Activated naive CD4-positive, alpha-beta T cell treated with anti-CD3 and anti-CD28 coated beads, Interleukin-2, amount 50 U/mL, for 24 hours (primary cell): ENCODE results near the gene CFAP69.
"Not testable (repeated sequence)": the region's sequence is repeated elsewhere in the genome, so short reads cannot be mapped to it uniquely, and the experiment has no call there.

Experiments
- H3K27ac Mint-ChIP-seq: one replicate; pipeline ENCODE4 v1.8.0; 2021; ENCODE audit warnings: mild to moderate bottlenecking, mixed read lengths
- H3K27me3 Mint-ChIP-seq: one replicate; pipeline ENCODE4 v1.8.0; 2021; ENCODE audit warnings: mixed read lengths
- H3K36me3 Mint-ChIP-seq: one replicate; pipeline ENCODE4 v1.8.0; 2021; ENCODE audit warnings: mixed read lengths
- H3K4me1 Mint-ChIP-seq: one replicate; pipeline ENCODE4 v1.8.0; 2021; ENCODE audit warnings: mixed read lengths
- H3K4me3 Mint-ChIP-seq: one replicate; pipeline ENCODE4 v1.8.0; 2021; ENCODE audit warnings: mild to moderate bottlenecking, mixed read lengths
- H3K9me3 Mint-ChIP-seq: one replicate; pipeline ENCODE4 v1.8.0; 2021; ENCODE audit warnings: mixed read lengths

The CFAP69 gene

DNA sequence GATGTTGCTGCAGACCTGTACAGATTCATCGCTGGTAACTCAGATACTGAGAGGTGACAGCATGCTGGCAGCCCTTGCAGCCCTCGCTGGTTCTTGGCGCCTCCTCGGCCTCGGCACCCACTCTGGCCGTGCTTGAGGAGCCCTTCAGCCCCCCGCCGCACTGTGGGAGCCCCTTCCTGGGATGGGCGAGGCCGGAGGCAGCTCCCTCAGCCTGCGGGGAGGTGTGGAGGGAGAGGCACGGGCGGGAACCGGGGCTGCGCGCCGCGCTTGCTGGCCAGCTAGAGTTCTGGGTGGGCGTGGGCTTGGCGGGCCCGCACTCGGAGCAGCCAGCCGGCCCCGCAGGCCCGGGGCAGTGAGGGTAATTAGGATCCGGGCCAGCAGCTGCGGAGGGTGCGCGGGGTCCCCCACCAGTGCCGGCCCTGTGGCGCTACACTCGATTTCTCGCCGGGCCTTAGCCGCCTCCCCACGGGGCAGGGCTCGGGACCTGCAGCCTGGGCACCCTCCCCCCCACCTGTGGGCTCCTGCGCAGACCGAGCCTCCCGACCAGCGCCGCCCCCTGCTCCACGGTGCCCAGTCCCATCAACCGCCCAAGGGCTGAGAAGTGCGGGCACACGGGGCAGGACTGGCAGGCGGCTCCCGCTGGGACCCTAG is 89.3 kb downstream of the CFAP69 start:
- peaks cover 5% of the 10 kb centered on the region for H3K27me3 Mint-ChIP-seq
- no peaks in the 10 kb centered on the region for H3K9me3 Mint-ChIP-seq
- no peaks in the 10 kb centered on the region for H3K4me1 Mint-ChIP-seq
- no peak overlapping the region for H3K4me3 Mint-ChIP-seq
- H3K36me3 Mint-ChIP-seq = no peaks in the 10 kb centered on the region
- no peak overlapping the region for H3K27ac Mint-ChIP-seq

DNA sequence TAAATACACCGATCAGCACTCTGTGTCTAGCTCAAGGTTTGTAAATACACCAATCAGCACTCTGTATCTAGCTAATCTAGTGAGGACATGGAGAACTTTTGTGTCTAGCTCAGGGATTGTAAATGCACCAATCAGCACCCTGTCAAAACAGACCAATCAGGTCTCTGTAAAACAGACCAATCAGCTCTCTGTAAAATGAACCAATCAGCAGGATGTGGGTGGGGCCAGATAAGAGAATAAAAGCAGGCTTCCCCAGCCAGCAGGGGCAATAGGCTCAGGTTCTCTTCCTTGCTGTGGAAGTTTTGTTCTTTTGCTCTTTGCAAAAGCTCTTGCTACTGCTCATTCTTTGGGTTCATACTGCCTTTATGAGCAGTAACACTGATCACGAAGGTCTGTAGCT is 90.0 kb downstream of the CFAP69 start:
- H3K4me1 Mint-ChIP-seq, H3K4me3 Mint-ChIP-seq, H3K27ac Mint-ChIP-seq, H3K27me3 Mint-ChIP-seq, H3K9me3 Mint-ChIP-seq, H3K36me3 Mint-ChIP-seq: not testable (repeated sequence)

DNA sequence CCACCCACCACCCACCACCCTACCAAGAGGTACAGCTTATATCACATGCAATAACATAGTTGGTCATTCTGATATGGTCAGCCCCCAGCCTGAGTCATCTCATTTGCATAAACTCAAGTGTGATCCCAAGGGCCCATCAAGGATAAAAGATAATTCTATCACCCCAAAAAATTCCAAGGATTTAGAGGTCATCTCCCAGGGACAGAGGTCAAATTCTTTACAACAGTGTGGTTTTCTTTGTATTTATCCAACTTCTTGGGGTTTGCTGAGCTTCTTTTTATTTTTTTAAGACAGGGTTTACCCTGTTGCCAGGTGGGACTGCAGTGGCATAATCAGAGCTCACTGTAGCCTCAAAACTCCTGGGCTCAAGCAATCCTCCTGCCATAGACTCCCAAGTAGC is 92.1 kb downstream of the CFAP69 start:
- no peaks in the 10 kb centered on the region for H3K9me3 Mint-ChIP-seq
- H3K4me1 Mint-ChIP-seq = no peaks in the 10 kb centered on the region
- H3K36me3 Mint-ChIP-seq = no peaks in the 10 kb centered on the region
- no peak overlapping the region for H3K4me3 Mint-ChIP-seq
- peaks cover 3% of the 10 kb centered on the region for H3K27me3 Mint-ChIP-seq
- no peak overlapping the region for H3K27ac Mint-ChIP-seq

DNA sequence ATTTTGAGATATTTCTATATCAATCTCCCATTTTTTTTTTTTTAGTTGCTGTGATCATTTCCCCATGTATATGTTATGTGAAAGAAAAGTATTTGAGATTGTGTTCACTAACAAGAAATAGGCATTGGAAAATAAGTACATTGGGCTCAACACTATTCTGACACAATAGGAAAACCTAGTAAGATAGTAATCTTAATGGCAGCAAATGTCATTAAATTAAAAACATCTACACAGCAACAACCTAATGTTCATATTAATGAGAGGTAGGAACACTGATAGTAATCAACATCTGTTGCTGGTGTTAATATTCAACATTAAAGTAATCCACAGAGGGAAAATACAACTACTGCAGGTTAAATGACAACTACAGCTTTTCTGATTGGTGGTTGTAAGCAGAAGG is 100.0 kb downstream of the CFAP69 start:
- Mint-ChIP-seq H3K4me1 (peaks cover 43% of the 10 kb centered on the region), H3K4me3 (peak overlapping the region; percentile 97), H3K36me3 (peaks cover 8% of the 10 kb centered on the region), H3K27ac (peak overlapping the region; percentile 97), H3K27me3 (no peaks in the 10 kb centered on the region), H3K9me3 (no peaks in the 10 kb centered on the region)

DNA sequence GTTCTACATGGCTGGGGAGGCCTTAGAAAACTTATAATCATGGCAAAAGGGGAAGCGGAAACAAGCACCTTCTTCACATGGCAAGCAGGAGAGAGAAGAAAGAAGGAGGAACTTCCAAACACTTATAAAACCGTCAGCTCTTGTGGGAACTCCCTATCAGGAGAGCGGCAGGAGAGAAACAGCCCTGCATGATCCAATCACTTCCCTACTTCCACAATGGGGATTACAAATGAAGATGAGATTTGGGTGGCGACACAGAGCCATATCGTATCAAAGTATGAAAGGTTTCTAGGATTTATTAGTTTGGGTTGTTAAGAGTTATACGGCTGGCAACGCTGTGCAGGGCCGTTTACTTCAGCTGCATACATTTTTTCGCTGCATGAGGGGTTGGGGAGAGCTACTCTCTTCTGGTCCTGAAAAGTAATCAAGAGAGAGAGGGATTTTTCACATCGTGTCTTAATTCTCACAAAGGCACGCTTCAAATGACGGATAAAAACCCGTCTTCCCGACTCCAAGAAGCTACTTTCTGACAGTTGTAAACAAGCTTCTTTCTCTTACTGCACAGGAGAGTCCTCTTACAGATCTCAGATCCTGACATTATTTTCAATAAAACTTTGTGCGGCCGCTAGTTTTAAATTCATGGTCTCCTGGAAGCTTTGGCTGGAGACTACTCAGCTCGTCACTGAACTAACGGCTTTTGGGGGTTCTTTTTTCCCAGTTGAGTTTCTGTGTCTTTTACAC is 100.8 kb downstream of the CFAP69 start:
- H3K36me3 Mint-ChIP-seq = peaks cover 11% of the 10 kb centered on the region
- H3K4me3 Mint-ChIP-seq = peak overlapping the region; percentile 97
- H3K27me3 Mint-ChIP-seq = no peaks in the 10 kb centered on the region
- H3K4me1 Mint-ChIP-seq = peaks cover 51% of the 10 kb centered on the region
- peak overlapping the region; percentile 97 for H3K27ac Mint-ChIP-seq
- no peaks in the 10 kb centered on the region for H3K9me3 Mint-ChIP-seq

DNA sequence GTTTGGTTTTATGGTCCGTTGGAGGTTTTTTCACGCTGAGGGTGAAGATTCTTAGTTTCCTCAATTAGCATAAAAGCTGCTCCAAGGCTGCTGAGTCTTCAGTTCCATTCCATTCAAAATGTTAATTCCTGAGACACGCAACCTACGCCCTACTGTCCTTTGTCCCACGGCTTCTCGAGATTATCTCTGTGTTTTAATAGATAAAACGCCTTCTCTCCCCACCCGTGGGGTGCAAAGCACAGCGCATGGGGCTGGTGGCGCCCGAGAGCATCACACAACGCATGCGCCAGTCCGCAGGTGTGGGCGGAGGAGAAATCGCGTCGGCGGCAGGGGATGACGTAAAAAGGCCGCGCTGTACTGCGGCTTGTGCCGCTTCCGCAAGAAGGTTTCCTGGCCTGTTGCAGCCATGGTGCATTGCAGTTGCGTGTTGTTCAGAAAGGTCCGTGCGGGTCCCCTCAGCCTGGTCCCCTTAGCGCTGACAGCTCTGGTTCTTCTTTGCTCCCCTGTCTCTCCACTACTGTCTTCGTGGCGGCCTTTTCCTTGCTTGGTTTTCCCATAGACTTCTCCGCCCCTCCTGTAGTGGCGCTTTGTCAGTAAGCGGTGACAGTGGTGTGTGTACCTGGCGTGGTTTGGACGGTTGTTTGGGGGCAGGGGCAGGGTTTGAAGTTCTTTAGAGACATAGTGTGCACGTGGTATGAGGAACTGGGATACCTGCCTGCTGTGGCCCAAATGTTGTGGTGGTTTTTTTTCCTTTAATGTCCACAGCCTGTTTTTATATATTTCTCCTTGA is 101.6 kb downstream of the CFAP69 start, which contains the start of gene GTPBP10:
Gene GTPBP10, plus strand, starts transcription at position 381 of the 790 bp plus-strand sequence. Its CDS starts 26 bp downstream, at position 407.
- H3K4me1 Mint-ChIP-seq = peaks cover 54% of the 10 kb centered on the region

DNA sequence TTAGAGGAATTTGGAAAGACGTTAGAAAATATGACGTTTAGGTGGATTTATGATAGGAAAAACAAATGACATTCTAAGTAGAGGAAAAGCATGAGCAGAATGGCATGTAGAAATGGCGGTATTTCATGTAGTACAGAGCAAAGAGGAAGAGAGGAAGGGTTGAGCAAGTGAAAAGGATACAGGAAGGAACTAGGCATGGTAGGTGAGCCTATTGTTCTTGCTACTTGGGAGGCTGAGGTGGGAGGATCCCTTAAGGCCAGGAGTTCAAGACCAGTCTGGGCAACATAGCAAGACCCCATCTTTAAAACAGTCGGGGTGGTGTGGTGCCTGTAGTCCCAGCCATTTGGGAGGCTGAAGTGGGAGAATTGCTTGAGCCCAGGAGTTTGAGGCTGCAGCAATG is 102.8 kb downstream of the CFAP69 start:
- peak overlapping the region; percentile 14 for H3K27ac Mint-ChIP-seq
- no peaks in the 10 kb centered on the region for H3K9me3 Mint-ChIP-seq
- H3K4me1 Mint-ChIP-seq = peaks cover 65% of the 10 kb centered on the region

More for the DNA sequence above, 101.6 kb downstream of the CFAP69 start, which contains the start of gene GTPBP10:
- H3K36me3 Mint-ChIP-seq = peaks cover 14% of the 10 kb centered on the region
- no peaks in the 10 kb centered on the region for H3K27me3 Mint-ChIP-seq
- H3K4me3 Mint-ChIP-seq = peak within 1 kb of the TSS; percentile 97
- no peaks in the 10 kb centered on the region for H3K9me3 Mint-ChIP-seq
- H3K27ac Mint-ChIP-seq = peak within 1 kb of the TSS; percentile 97

DNA sequence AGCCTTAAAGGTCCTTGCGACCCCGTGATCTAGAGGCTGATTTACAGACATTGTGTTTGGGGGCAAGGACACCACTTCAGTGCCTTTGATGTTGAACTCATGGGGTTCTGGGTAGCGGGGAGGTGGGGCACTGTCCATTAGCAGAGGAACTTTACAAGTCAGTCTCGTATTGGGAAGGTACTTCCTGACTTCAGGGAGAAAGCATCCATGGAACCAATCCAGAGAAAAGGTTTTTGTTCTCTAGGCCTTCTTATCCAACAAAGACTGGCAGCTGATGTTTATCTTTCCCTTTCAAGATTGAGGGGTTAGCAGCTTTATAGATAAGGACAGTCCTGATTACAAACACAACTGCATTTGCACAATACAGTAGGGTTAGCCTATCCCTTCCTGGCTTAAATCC is 104.3 kb downstream of the CFAP69 start:
- H3K4me3 Mint-ChIP-seq = peak overlapping the region; percentile 44
- H3K27ac Mint-ChIP-seq = no peak overlapping the region
- H3K4me1 Mint-ChIP-seq = peaks cover 74% of the 10 kb centered on the region
- H3K9me3 Mint-ChIP-seq = no peaks in the 10 kb centered on the region
- no peaks in the 10 kb centered on the region for H3K27me3 Mint-ChIP-seq
- H3K36me3 Mint-ChIP-seq = peaks cover 23% of the 10 kb centered on the region

More for the DNA sequence above, 102.8 kb downstream of the CFAP69 start:
- no peaks in the 10 kb centered on the region for H3K27me3 Mint-ChIP-seq
- H3K36me3 Mint-ChIP-seq = peaks cover 16% of the 10 kb centered on the region
- peak overlapping the region; percentile 97 for H3K4me3 Mint-ChIP-seq

DNA sequence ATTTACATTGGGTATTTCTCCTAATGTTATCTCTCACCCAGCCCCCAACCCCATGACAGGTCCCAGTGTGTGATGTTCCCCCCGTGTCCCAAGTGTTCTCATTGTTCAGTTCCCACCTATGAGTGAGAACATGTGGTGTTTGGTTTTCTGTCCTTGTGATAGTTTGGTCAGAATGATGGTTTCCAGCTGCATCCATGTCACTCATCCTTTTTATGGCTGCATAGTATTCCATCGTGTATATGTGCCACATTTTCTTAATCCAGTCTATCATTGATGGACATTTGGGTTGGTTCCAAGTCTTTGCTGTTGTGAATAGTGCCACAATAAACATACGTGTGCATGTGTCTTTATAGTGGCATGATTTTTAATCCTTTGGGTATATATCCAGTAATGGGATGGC is 105.1 kb downstream of the CFAP69 start:
- Mint-ChIP-seq H3K36me3 (peaks cover 23% of the 10 kb centered on the region), H3K4me1 (peaks cover 70% of the 10 kb centered on the region)
- H3K27me3 Mint-ChIP-seq, H3K4me3 Mint-ChIP-seq, H3K9me3 Mint-ChIP-seq, H3K27ac Mint-ChIP-seq: not testable (repeated sequence)

DNA sequence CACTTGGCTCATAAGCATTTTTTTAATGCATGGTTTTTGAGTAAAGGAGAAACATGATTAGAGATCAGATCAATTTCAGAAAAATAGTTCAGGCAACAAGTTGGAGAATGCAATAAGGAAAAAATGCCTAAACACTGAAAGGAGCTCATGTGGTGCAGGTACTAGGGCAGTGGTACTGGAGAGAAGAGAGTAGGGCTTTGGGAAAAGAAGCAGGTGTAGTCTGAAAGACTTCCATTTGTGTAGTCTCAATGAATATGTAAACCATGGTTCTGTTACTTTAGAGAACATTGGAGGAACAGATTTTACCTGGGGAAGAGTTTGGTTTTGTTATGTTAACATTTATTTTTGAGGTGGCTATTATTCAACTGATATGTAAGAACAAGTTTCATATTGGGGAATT is 107.0 kb downstream of the CFAP69 start:
- Mint-ChIP-seq H3K36me3 (peaks cover 34% of the 10 kb centered on the region), H3K27ac (peak overlapping the region; percentile 65), H3K9me3 (peaks cover 5% of the 10 kb centered on the region), H3K4me3 (no peak overlapping the region), H3K27me3 (no peaks in the 10 kb centered on the region), H3K4me1 (peaks cover 61% of the 10 kb centered on the region)
